HG02943 (cell line): ENCODE results near the gene PECR.

Source experiments
- ATAC-seq: cut with Tn5 transposase; IDR thresholded peaks from one replicate; pipeline ENCODE4 v1.9.1; 2021; ENCODE audit warnings: mild to moderate bottlenecking, low read depth, moderate library complexity; ENCODE audit not compliant: unreplicated experiment

Gene PECR

DNA sequence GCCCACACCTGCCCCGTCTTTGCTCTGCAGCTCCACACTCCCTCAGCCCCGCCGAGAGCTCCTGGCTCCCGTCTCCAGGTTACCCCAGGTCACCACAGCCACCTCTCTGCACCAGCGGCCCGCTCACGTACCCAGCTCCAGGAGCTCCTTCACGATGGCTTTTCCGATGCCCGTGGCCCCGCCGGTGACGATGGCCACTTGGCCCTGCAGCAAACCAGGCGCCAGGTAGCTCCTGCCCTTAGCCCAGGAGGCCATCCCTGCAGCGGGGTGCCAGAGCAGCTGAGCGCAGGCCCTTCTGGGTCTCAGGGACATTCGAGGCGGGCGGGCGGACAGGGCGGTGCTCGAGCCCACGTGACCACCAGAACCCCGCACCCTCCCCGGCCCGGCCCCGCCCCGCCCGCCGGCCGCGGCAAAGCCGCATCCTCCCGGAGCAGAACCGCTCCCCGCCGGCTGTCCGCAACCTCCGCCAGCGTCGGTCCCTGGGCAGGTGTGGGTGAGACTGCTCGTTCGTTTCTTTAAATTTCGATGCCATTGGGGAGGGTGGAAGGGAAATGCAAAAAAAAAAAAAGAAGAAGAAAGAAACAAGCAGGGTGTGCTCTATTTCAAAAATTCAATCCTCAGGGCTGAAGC lies at the start of gene PECR, which contains the start of gene TMEM169:
Gene PECR (minus strand): TSS at position 323 of the 630 bp plus-strand sequence. CDS start 68 bp downstream, at position 255.
Gene TMEM169 (plus strand): TSS at position 433 of the 630 bp plus-strand sequence. CDS start 14,045 bp downstream, outside the sequence.
- ATAC-seq: peak; percentile 89

- ATAC-seq: no peak
Measured at GRCh38 chr2:216130346-216130971, 48.9 kb upstream of the PECR start.

DNA sequence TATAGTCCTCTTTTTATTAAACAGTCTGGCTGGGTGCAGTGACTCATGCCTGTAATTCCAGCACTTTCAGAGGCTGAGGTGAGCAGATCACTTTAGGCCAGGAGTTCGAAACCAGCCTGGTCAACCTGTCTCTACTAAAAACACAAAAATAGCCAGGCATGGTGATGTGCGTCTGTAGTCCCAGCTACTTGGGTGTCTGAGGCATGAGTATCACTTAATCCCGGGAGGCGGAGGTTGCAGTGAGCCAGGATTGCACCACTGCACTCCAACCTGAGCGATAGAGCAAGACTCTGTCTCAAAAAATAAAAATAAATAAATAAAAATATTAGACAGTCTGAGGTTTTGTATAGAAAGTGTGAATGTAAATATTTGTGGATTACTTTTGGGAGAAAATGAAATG lies 45.3 kb upstream of the PECR start:
- ATAC-seq: no peak

- ATAC-seq: no peak
Measured at GRCh38 chr2:216121255-216121654, 39.6 kb upstream of the PECR start.

- no peak for ATAC-seq
Measured at GRCh38 chr2:216119986-216120385, 38.4 kb upstream of the PECR start.

GRCh38 chr2:216119146-216119545 lies 37.5 kb upstream of the PECR start:
- no peak for ATAC-seq

GRCh38 chr2:216118474-216118873 lies 36.9 kb upstream of the PECR start:
- ATAC-seq: no peak

GRCh38 chr2:216117561-216118340 lies 36.1 kb upstream of the PECR start:
- no peak for ATAC-seq

DNA sequence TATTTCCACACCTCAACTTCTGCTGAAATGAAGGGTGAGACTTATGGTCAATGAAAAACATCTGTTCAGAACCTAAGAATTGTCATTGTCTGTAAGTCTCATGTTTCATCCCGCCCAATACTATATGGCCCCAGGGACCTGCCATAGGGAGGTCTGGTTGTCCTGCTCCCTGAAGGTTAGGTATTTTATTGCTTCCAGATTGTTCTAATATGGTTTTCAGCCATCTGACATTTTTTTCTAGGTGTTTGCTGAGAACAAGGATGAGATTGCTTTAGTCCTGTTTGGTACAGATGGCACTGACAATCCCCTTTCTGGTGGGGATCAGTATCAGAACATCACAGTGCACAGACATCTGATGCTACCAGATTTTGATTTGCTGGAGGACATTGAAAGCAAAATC lies 34.8 kb upstream of the PECR start:
- no peak for ATAC-seq

DNA sequence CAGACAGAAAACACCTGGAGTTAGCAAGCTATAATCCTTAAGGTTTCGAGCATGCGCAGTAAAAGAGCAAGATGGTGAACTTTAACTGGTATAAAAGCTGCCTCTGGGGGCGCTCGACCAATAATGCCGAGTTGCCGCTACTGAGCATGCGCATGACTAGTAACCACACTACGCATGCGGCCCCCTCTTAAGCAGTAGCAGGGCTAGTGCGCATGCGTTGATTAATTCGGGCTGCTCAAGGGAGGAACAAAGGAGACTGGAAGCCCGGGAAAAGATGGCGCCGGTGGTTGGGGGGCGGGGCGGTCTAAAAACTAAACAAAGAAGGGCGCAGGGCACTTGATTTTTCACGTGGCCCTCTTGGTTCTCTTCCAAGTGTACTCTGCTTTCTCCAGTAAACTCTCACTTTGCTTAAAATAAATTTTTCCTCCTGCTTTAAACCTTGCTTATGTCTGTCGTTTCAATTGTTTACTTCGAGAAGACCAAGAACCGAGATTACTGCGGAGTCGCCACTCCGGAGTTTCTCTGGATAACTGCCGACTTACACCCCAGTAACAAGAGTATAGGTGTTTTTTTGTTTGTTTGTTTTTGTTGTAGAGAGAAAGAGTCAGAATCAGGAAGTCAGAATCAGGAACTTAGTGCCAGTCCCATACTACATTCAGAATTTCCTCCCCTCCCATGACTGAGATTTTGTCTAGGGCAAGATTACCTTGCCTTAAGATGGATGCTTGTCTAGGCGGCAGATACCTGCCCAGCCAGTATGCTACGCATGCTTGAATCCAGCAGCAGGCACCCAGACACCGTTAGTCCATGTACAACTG lies 33.3 kb upstream of the PECR start:
- peak; percentile 39 for ATAC-seq

- peak; percentile 5 for ATAC-seq
Measured at GRCh38 chr2:216114382-216114713, 32.7 kb upstream of the PECR start.

- peak; percentile 64 for ATAC-seq
Measured at GRCh38 chr2:216113572-216113971, 32.0 kb upstream of the PECR start.

GRCh38 chr2:216112926-216113325 lies 31.3 kb upstream of the PECR start:
- no peak for ATAC-seq

DNA sequence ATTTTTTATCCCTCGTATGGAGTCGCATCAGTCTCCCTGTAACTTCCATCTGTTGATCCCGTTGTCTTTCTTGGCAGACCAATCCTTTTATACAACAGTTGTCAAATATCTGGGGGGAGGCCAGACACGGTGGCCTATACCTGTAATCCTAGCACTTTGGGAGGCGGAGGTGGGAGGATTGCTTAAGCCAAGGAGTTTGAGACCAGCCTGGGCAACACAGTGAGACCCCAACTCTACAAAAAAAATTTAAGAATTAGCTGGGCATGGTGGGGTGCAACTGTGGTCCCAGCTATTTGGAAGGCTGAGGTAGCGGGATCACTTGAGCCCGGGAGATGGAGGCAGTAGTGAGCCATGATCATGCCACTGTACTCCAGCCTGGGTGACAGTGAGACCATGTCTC lies 29.5 kb upstream of the PECR start:
- ATAC-seq: no peak

DNA sequence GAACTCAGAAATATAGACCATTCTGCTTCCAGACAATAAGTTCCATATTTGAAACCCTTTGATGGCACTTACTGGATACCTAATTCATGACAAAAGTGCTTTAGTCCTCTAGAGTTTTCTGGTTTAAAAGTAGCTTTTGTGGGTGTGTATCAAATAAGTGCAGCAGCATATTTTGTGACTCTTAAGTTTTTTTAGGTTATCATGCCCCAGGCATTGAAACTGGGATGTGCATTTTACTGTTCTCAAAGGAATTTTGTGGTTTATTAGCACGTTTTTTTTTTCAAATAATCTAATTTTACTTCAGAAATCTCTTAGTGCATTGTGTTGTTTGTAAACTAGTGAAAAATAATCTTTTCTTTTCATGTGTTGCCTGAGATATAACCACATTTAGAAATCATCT lies 29.0 kb upstream of the PECR start:
- ATAC-seq: no peak

DNA sequence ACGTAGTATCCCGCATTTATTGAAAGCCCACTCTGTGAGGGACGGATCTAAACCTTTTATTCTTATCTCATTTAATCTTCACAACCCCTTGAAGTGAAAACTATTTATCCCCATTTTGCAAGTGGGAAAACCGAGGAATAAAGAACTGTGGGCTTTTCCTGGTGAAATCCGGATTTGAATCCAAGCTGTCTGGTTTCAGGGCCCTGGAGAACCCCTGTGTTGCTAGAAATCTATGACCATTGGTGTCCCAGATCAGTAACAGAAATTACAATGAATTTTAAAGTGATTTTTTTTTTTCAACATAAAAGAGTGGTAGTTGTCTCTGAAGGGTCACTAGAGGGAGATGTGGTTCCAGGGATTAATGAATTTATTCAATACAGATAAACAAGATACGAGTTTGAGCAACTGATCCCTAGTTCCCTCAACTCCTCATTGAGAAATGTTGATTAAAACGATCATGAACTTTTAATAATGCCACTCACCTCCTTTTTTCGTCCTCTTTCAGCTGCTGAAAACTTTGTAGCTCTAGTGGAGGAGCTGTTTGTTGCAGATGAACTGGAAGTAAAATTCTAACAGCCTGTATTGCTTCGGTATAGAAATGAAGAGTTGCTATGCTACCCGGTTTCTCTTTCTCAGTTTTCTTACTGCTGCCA lies 28.5 kb upstream of the PECR start:
- ATAC-seq: no peak

DNA sequence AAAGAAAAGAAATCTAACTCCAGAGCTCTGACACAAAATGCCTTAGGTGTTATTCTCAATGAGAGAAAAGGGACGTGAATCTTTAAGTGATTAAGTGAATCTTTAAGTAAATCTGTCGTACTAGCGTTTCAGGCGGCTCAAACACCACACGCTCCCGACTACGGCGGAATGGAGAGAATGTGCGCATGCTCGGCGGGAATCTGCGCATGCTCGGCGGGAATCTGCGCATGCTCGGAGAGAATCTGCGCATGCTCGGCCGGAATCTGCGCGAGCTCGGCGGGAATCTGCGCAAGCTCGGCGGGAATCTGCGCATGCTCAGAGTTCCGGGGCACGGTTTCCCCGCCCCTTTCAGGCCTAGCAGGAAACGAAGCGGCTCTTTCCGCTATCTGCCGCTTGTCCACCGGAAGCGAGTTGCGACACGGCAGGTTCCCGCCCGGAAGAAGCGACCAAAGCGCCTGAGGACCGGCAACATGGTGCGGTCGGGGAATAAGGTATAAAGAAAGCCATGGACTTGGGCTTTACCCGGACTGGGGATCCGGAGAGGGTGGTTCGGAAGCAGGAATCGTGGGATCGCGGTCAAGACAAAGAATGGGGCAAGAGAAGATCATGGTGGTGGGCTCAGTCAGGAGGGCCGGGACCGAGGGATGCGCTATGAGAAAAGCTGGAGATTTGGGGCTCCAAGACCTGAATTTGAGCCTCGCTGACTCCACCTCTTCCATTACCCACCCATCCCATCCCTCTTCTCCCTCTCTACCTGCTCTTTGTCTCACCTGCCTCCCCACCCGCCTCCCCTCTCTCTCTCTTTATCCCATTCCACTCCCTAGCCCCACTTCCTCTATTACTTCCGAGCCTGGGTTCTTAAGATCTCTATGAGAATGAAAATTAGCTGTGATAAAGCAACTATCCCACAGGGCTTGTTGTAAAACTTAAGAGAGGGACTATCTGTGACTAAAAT lies 27.6 kb upstream of the PECR start, which contains the start of gene XRCC5:
Gene XRCC5 (plus strand): TSS at position 382 of the 955 bp plus-strand sequence. CDS start 89 bp downstream, at position 471.
- peak; percentile 48 for ATAC-seq

DNA sequence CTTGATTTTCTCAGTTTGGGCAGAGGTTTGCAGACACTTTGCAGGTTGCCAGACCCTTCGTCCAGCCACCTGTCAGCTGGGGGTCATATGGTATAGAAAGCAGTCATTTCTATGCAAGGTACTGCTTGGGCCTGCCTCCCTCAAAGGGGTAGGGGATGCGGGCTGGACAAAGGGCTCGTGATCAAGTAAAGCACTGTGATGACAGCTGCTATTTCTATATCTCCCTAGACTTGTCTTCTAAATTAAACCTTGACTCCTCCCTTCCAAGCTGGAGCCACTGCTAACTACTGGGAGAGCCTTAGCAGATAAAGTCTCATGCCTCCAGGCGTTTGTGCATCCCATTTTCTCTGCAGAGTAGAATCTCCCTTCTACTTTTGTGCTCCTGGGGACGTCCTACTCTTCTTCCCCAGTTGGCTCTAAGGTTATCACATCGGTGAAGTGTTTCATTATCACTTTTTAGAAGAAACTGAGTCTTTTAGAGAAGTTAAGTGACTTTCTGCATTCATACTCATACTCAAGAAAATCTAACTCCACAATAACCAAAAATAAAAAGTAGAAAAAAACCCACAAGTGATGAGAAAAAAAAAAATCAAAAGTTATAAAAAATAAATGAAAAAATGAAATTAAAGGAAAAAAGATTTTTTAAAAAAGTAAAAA lies 26.8 kb upstream of the PECR start:
- no peak for ATAC-seq

DNA sequence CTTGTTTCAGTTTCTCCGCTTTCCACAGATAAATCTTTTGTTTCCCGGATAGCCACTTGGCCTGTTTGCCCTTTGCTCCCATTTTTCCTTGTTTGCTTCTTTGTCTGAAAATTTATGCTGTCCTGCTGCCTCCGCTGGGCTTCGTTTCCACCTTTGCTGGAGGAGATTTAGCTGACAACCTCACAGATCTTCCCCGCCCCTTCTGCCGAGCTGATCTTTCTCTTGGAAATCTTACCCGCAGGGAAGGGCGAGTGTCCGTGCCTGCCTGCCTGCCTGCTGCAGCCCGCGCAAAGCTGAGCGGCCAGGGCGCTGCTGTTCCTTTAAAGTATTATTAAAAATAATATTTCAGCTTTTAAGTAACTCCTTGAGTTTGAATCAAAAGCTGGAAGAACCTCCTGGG lies 26.2 kb upstream of the PECR start:
- no peak for ATAC-seq
